Neural progenitor cell (in vitro differentiated cells): ENCODE data around the gene ZBTB7A.

Experiments
- CTCF ChIP-seq: fragments of 200-600 bp; sonication (generic); IDR thresholded peaks from 2 replicates; pipeline ENCODE4 v1.5.1; 2017; ENCODE audit warnings: antibody characterized with exemption, mild to moderate bottlenecking
- EZH2 ChIP-seq: fragments of 200-600 bp; sonication (generic); IDR thresholded peaks from 2 replicates; pipeline ENCODE4 v1.6.1; 2017; ENCODE audit warnings: antibody characterized with exemption, mild to moderate bottlenecking, moderate library complexity

DNA sequence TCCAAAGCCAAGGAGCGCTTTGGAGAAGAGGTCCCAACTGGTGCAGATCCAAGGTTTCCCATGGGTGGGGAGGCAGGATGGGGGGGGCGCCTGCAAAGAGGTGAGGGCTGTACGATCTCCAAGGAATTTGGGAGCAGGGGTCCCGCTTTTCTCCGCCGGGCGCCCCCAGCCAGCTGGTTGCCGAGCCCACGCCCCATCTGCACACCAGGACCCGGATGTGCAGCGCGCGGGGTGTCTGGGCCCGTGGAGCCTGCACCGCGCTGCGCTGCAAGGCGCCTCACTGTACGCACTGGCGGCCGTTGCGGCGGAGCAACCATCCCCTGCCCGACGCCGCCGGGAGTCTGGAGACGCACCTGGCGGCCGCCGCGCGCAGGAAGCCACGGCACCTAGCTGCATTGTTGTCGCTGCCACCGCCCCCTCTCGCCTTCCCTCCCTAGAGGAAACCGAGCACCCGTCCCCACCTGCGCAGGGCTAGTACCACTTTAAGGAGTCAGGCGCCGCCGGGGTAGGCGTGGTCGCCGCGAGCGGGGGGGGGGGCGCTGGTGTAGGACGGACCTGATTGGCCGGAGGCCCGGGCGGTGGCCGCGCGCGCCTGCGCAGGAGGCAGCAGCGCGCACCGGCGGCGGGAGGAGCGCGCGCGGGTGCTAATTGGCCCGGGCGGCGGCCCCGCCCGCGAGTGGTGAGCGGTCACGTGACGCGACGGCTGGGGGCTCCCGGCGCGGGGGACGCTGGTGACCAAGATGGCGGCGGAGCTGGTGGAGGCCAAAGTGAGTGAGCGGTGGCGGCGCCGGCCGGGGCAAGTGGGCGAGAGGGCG is 59.5 kb downstream of the ZBTB7A start, which contains the start of gene PIAS4:
- TF ChIP-seq CTCF (peak; percentile 20), EZH2 (no peak)
